ENCODE data around the gene HOXD8.
A peak's percentile ranks its signal among the peaks of the same experiment; 100 is the strongest.

HOXD8 gene

GRCh38 chr2:176079831-176080539, 49.5 kb upstream of the HOXD8 start (continued):
- TF ChIP-seq ZNF518A (tag by site-specific recombination; conservative IDR thresholded peaks at IDR 0.05; ENCODE audit: low read depth): no peak
- TF ChIP-seq GLI4 (tag by site-specific recombination; IDR thresholded peaks at IDR 0.05): no peak
- TF ChIP-seq ZNF792 (tag by site-specific recombination; IDR thresholded peaks at IDR 0.05): no peak
- TF ChIP-seq ZNF175 (tag by site-specific recombination; IDR thresholded peaks at IDR 0.05): no peak
- TF ChIP-seq GLIS2 (tag by site-specific recombination; IDR thresholded peaks at IDR 0.05): peak; percentile 85
- TF ChIP-seq ZNF157 (tag by site-specific recombination; IDR thresholded peaks at IDR 0.05): no peak
- no peak for TF ChIP-seq ZNF701 (tag by site-specific recombination; IDR thresholded peaks at IDR 0.05)
- peak; percentile 21; the same call in 1 of the 2 replicates for TF ChIP-seq ZBTB44 (tag by site-specific recombination; IDR thresholded peaks at IDR 0.05)
- peak; percentile 95 for TF ChIP-seq ZSCAN30 (tag by site-specific recombination; IDR thresholded peaks at IDR 0.05)
- TF ChIP-seq ZXDB (tag by site-specific recombination; IDR thresholded peaks at IDR 0.05): no peak
- no peak for TF ChIP-seq ZNF555 (tag by site-specific recombination; conservative IDR thresholded peaks at IDR 0.05)
- no peak for TF ChIP-seq SP2 (tag by site-specific recombination; IDR thresholded peaks at IDR 0.05)
- TF ChIP-seq ZNF148 (tag by site-specific recombination; IDR thresholded peaks at IDR 0.05; ENCODE audit: borderline replicate concordance): no peak
- no peak for TF ChIP-seq ZNF629 (tag by site-specific recombination; IDR thresholded peaks at IDR 0.05)
- TF ChIP-seq ZBTB49 (tag by site-specific recombination; IDR thresholded peaks at IDR 0.05; ENCODE audit: low read depth): no peak
- 0 out of 2 replicates have a peak, but pooled peaks have one; percentile 33 for TF ChIP-seq ZNF423 (tag by site-specific recombination; IDR thresholded peaks at IDR 0.05)
- TF ChIP-seq ZNF558 (tag by site-specific recombination; IDR thresholded peaks at IDR 0.05): no peak
- no peak for TF ChIP-seq ZNF777 (tag by site-specific recombination; IDR thresholded peaks at IDR 0.05; ENCODE audit: borderline replicate concordance)
